Fibroblast of the aortic adventitia (primary cell): ENCODE results near the gene HYCC1. TPM values are rescaled to one million over a fixed set of nuclear protein-coding genes. Genes with fewer than 3 reads are reported as not detected.

Experiments used
- DNase-seq: peaks from one replicate; pipeline ENCODE4 v3.0.0-alpha.2; 2010; ENCODE audit warnings: low read depth
- H3K4me3 ChIP-seq: 2 replicates; pipeline ENCODE4 v1.5.1; 2011; ENCODE audit warnings: low read depth, mild to moderate bottlenecking, control low read depth, low read length, moderate library complexity
- total RNA-seq: library from RNA; depleted of rRNA; stranded (reverse); fragments of >200 nt; gene quantifications from 2 replicates; pipeline ENCODE4 v1.2.3, GENCODE V29; 2012; ENCODE audit warnings: low replicate concordance
- TF ChIP-seq, protein P1 (sequence below): IDR thresholded peaks from 2 replicates; pipeline ENCODE4 v1.5.1; 2011; ENCODE audit warnings: mild to moderate bottlenecking, low read length, control low read depth, inconsistent platforms; ENCODE audit not compliant: insufficient read depth

The HYCC1 gene
- total RNA-seq, 1 donor = 113 TPM

DNA sequence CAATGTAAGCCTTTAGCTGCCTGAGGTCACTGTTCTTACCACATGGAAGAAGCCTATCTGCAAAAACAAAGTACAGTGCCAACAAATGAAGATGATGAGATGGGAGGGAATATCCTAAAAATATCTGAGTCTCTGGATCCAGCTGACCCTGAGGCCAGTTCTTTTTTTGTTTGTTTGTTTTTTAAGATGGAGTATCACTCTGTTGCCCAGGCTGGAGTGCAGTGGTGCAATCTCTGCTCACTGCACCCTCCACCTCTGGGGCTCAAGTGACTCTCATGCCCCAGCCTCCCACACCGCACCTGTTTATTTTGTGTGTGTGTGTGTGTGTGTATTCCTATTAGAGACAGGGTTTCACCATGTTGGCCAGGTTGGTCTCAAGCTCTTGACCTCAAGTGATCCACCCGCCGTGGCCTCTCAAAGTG, 44.9 kb downstream of the HYCC1 start:
- DNase-seq = no peak
- no peak overlapping the region for H3K4me3 ChIP-seq
- TF ChIP-seq, protein P1, sequence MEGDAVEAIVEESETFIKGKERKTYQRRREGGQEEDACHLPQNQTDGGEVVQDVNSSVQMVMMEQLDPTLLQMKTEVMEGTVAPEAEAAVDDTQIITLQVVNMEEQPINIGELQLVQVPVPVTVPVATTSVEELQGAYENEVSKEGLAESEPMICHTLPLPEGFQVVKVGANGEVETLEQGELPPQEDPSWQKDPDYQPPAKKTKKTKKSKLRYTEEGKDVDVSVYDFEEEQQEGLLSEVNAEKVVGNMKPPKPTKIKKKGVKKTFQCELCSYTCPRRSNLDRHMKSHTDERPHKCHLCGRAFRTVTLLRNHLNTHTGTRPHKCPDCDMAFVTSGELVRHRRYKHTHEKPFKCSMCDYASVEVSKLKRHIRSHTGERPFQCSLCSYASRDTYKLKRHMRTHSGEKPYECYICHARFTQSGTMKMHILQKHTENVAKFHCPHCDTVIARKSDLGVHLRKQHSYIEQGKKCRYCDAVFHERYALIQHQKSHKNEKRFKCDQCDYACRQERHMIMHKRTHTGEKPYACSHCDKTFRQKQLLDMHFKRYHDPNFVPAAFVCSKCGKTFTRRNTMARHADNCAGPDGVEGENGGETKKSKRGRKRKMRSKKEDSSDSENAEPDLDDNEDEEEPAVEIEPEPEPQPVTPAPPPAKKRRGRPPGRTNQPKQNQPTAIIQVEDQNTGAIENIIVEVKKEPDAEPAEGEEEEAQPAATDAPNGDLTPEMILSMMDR = no peak

Other genes starting within 250 kb of the HYCC1 start
- gene TOMM7, start 191.3 kb downstream of the HYCC1 start, total RNA-seq = 217 and 251 TPM in 2 replicates
- gene KLHL7, start 91.7 kb upstream of the HYCC1 start, total RNA-seq = 28.5 and 152 TPM in 2 replicates
- gene NUP42, start 167.9 kb upstream of the HYCC1 start, total RNA-seq = 13.4 and 27.6 TPM in 2 replicates
- 479 and 525 TPM in 2 replicates for gene GPNMB, start 232.6 kb upstream of the HYCC1 start, total RNA-seq